SJSA1 (cell line): Measurements from ENCODE around the gene LMF1. TPM values are rescaled to one million over a fixed set of nuclear protein-coding genes. Genes with fewer than 3 reads are reported as not detected.

Source experiments
- DNase-seq, 2 experiments: peaks; one replicate each; pipeline ENCODE4 v3.0.0-alpha.2; 2015 to 2020; ENCODE audit warnings: low spot score in 2 of 2, low read depth in 1 of 2
- H3K27ac ChIP-seq: fragments of 250-450 bp; sonication (Bioruptor Pico); 2 replicates; pipeline ENCODE4 v1.5.1; 2020; ENCODE audit warnings: mild to moderate bottlenecking, moderate library complexity
- H3K27me3 ChIP-seq: fragments of 250-450 bp; sonication (Bioruptor Pico); replicated peaks from 2 replicates; pipeline ENCODE4 v1.5.1; 2020; ENCODE audit warnings: mild to moderate bottlenecking, moderate library complexity
- H3K36me3 ChIP-seq: fragments of 250-450 bp; sonication (Bioruptor Pico); 2 replicates; pipeline ENCODE4 v1.5.1; 2020; ENCODE audit warnings: mild to moderate bottlenecking
- H3K4me1 ChIP-seq: fragments of 250-450 bp; sonication (Bioruptor Pico); replicated peaks from 2 replicates; pipeline ENCODE4 v1.6.1; 2021; ENCODE audit warnings: mild to moderate bottlenecking
- H3K4me3 ChIP-seq: fragments of 250-450 bp; sonication (Bioruptor Pico); 2 replicates; pipeline ENCODE4 v1.5.1; 2020; ENCODE audit warnings: mild to moderate bottlenecking
- H3K9me3 ChIP-seq: fragments of 250-450 bp; sonication (Bioruptor Pico); replicated peaks from 2 replicates; pipeline ENCODE4 v1.5.1; 2020; ENCODE audit warnings: mild to moderate bottlenecking
- total RNA-seq: library from RNA; depleted of rRNA; stranded (reverse); fragments of >200 nt; shearing (Covaris generic); gene quantifications from 2 replicates; pipeline ENCODE4 v1.2.3, GENCODE V29; 2014

LMF1 gene
- total RNA-seq, 1 experiment from 2014 or later = 23.5 TPM

DNA sequence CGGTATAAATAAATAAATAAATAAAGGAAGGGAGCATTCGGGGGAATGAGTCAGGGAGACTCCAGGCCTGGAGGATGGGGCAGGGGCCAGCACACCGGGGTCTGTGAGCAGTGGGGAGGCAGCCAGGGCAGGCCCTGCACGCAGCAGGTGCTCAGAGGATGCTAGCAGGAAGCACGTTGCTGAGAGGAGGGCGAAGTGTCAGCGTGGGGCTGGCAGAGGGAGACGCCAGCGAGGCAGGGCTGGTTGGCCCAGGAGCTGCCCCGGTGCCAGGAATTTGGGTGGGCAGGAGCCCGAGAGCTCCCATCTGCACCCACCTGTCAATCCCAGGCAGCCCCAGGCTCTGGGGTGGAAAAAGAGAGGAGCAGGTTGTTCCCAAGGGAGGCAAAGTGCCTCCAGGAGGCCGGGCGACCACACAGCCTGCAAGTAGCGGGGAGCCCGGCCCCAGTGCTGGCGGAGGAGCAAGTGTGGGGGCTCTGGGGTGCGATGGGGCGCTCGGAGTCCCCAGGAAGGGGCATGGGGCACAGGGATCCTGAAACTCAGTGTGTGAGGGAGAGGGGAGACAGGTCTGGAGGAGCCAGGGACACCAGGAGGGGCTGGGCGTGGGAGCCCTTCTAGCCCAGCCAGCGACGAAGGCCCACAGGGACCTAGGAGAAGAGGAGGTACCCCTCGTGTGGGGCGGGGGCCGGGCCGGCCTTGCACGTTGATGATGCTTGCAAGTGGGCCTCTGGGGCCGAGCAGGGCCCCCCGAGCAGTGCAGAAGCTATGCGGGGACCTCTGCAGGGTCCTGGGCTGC, 38.8 kb upstream of the LMF1 start:
- Histone ChIP-seq H3K27me3 (peaks cover 57% of the 10 kb centered on the region), H3K4me1 (peaks cover 32% of the 10 kb centered on the region), H3K36me3 (no peaks in the 10 kb centered on the region), H3K27ac (no peak overlapping the region), H3K4me3 (no peak overlapping the region), H3K9me3 (no peaks in the 10 kb centered on the region)
- no peak for DNase-seq

DNA sequence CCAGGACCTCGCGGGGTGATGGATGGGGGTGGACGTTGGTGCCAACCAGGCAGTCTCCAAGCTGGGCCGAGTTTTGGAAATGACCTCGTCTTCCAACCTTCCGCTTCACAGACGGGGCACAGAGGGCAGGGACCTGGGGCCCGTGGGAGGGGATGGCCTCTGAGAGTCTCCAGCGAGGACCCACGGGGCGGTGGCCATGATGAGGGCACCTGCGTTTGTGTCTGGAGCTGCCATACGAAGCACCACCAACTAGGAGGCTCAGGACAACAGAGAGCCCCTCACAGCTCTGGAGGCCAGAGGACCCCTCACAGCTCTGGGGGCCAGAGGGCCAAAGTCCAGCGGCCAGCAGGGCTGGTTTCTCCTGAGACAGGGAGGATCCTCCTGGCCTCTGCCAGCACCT, 37.3 kb upstream of the LMF1 start:
- Histone ChIP-seq H3K27me3 (peaks cover 57% of the 10 kb centered on the region), H3K27ac (no peak overlapping the region), H3K4me1 (peaks cover 46% of the 10 kb centered on the region), H3K4me3 (no peak overlapping the region), H3K9me3 (no peaks in the 10 kb centered on the region), H3K36me3 (no peaks in the 10 kb centered on the region)
- DNase-seq = no peak

- H3K36me3 ChIP-seq = no peaks in the 10 kb centered on the region
- peaks cover 52% of the 10 kb centered on the region for H3K4me1 ChIP-seq
- no peaks in the 10 kb centered on the region for H3K9me3 ChIP-seq
- H3K27ac ChIP-seq = no peak overlapping the region
- DNase-seq = no peak
- peaks cover 53% of the 10 kb centered on the region for H3K27me3 ChIP-seq
- H3K4me3 ChIP-seq = no peak overlapping the region
Observed at GRCh38 chr16:1007284-1007850, 36.6 kb upstream of the LMF1 start.

DNA sequence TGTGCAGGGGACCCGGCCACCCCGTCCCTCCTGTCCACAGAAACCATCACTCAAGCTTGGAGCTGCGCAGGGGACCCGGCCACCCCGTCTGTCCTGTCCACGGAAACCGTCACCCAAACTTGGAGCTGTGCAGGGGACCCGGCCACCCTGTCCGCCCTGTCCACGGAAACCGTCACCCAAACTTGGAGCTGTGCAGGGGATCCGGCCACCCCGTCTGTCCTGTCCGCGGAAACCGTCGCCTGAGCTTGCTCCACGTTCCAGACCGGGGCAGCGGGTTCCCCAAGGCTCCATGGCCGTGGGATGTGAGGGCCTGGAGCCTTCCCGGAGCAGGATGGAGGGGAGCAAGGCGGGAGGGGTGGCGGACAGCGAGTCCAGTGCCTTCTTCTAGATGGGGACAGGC, 36.0 kb upstream of the LMF1 start:
- no peaks in the 10 kb centered on the region for H3K9me3 ChIP-seq
- DNase-seq = no peak
- H3K27ac ChIP-seq = no peak overlapping the region
- peaks cover 52% of the 10 kb centered on the region for H3K4me1 ChIP-seq
- H3K4me3 ChIP-seq = no peak overlapping the region
- H3K36me3 ChIP-seq = no peaks in the 10 kb centered on the region
- H3K27me3 ChIP-seq = peaks cover 48% of the 10 kb centered on the region

DNA sequence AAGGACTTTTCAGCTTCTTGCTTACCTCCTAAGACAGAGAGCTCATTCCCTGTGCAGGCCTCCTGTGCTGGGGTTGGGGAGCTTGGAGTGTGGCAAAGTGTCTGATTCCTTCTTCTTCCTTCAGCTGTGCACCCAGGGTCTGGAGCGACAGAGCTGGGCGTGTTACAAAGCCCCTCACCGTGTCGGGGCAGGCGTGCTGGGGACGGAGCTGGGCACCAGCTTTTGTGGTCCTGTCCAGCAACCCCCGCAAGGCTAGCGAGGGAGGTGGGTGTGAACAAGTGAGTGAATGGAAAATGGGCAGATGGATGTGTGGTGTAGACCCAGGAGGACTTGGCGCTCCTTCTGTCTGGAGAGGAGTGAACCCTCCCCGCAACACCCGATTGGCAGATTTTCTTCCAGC, 34.5 kb upstream of the LMF1 start:
- Histone ChIP-seq H3K36me3 (no peaks in the 10 kb centered on the region), H3K27me3 (peaks cover 50% of the 10 kb centered on the region), H3K9me3 (peaks cover 6% of the 10 kb centered on the region), H3K27ac (no peak overlapping the region), H3K4me3 (no peak overlapping the region), H3K4me1 (peaks cover 40% of the 10 kb centered on the region)
- DNase-seq = no peak

DNA sequence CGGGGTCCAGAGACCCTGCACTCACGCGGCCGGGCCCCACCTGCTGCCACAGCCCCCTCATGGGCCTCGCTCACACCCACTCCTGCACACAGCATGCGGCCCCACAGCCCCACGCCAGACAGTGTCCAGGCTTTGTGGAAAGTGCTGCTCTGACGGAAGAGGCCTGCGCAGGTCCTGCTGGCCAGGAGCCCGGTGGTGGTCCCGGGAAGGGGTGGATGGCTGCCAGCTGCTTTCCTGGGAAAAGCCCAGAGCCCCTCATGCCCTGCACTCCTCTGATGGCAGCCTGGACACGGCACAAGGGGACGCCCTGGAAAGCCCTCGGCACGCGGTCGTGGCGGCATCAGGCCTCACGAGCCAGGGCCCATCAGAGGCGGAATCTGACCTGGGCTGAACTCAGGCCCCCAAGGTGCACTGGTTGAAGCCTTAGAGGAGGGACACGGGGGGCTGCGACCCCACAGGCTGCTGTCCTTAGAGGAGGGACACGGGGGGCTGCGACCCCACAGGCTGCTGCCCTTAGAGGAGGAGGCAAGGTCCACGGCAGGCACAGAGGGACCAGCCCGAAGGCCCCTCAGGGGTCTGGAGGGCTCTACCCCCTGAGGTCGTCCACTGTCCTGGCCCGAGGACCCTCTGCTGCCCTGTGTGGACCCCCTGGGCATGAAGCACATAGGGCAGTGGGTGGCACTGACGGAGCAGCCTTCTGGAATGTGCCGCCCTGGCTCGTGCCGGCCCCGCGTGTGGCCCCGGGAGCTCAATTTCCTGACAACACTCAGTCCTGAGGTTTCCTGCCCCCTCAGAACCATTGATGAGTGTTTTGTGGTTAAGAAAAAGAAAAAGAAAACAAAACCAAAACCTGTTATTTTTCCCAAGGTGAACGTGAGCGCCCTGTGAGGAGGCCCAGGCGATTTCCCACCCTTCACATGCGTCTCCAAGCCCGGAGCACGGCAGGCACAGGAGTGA, 32.9 kb upstream of the LMF1 start:
- no peaks in the 10 kb centered on the region for H3K36me3 ChIP-seq
- peak; percentile 77 to 82 for DNase-seq
- H3K4me3 ChIP-seq = no peak overlapping the region

DNA sequence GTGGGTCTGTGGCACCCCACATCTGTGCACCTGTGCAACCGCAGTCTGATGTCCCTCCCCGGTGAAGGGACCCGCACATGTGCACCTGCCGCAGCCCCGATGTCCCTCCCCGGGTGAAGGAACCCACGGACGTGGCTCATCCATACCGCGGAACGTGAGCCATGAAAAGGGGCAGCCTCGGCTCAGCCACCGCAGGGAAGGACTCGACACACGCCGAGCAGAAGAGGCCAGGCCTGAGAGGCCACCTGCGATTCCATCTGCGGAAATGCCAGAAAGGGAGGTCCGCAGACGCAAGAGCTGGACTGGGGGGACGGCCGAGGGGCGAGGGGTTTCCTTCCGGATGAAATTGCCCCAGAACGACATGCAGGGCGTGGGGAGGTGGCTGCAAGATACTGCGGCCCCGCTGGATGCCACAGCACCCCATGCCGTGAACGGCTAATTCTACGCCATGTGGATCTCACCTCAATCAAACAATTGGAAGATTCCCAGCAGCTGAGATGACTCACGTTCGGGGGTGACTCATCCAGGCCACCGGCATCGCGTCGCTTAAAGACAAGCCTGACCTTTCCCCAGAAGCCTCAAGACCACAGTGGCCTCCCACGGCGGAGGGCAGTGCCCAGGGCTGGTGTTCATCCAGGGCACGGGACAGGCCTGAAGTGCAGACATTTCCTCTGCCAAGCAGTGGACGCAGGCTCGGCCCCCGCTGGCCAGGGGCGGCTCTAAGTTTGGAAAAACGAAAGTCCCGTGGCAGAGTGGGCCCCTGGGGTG, 31.8 kb upstream of the LMF1 start:
- H3K36me3 ChIP-seq = no peaks in the 10 kb centered on the region
- H3K4me1 ChIP-seq = peaks cover 43% of the 10 kb centered on the region
- no peak overlapping the region for H3K4me3 ChIP-seq
- peaks cover 6% of the 10 kb centered on the region for H3K9me3 ChIP-seq
- H3K27ac ChIP-seq = peak overlapping the region; percentile 6; the same call in 1 of the 2 replicates
- peak; percentile 97 for DNase-seq
- H3K27me3 ChIP-seq = peaks cover 49% of the 10 kb centered on the region

More for the DNA sequence above, 32.9 kb upstream of the LMF1 start:
- Histone ChIP-seq H3K4me1 (peaks cover 38% of the 10 kb centered on the region), H3K27ac (peak overlapping the region; percentile 6), H3K27me3 (peaks cover 49% of the 10 kb centered on the region), H3K9me3 (peaks cover 6% of the 10 kb centered on the region)

- no peak overlapping the region for H3K4me3 ChIP-seq
- peaks cover 57% of the 10 kb centered on the region for H3K27me3 ChIP-seq
- H3K36me3 ChIP-seq = no peaks in the 10 kb centered on the region
- peaks cover 42% of the 10 kb centered on the region for H3K4me1 ChIP-seq
- H3K27ac ChIP-seq = no peak overlapping the region
- H3K9me3 ChIP-seq = peaks cover 6% of the 10 kb centered on the region
- DNase-seq = no peak
Observed at GRCh38 chr16:1001096-1001495, 30.3 kb upstream of the LMF1 start.

DNA sequence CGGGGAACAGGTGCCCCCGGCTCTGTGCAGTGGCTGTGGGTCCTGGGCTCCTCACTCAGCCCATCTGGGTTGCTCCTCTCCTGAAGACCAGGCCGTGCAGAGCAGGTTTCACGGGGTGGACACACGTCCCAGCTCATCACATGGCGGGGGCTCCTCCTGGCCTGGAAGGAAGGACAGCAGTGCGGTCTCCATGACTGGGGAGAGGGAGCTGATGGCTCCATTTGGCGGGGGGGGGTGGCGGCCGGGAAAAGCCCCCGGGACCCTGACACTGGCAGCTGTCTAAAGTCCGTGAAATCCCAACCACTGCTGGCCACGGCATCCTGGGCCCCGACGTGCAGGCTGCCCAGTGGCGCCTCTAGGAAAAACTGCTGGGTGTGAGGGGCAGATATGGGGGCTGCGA, 29.8 kb upstream of the LMF1 start:
- no peaks in the 10 kb centered on the region for H3K36me3 ChIP-seq

DNA sequence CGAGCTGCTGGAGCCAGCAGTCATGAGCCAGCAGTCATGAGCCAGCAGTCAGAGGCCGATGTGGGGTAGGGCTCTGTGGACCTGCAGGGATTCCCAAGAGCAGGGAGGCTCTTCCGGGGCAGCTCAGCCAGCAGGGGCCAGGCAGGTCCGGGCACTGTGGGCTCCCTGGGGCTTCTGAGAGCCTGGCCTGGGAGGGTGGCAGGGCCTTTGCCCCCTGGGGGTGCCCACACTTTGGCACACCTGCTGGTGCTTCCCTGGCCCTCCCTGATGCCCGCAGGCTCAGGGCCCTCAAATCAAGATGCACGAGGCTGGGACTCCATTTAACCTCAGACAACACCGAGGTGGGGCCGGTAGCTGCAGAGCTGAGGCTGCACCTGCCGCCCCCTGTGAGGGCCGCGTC, 28.9 kb upstream of the LMF1 start:
- Histone ChIP-seq H3K4me3 (no peak overlapping the region), H3K4me1 (peaks cover 42% of the 10 kb centered on the region), H3K27me3 (peaks cover 68% of the 10 kb centered on the region), H3K36me3 (no peaks in the 10 kb centered on the region), H3K27ac (no peak overlapping the region), H3K9me3 (peaks cover 6% of the 10 kb centered on the region)
- no peak for DNase-seq

More for the DNA sequence above, 29.8 kb upstream of the LMF1 start:
- peaks cover 6% of the 10 kb centered on the region for H3K9me3 ChIP-seq
- H3K4me3 ChIP-seq = no peak overlapping the region
- no peak overlapping the region for H3K27ac ChIP-seq
- peaks cover 42% of the 10 kb centered on the region for H3K4me1 ChIP-seq
- H3K27me3 ChIP-seq = peaks cover 62% of the 10 kb centered on the region
- DNase-seq = no peak

DNA sequence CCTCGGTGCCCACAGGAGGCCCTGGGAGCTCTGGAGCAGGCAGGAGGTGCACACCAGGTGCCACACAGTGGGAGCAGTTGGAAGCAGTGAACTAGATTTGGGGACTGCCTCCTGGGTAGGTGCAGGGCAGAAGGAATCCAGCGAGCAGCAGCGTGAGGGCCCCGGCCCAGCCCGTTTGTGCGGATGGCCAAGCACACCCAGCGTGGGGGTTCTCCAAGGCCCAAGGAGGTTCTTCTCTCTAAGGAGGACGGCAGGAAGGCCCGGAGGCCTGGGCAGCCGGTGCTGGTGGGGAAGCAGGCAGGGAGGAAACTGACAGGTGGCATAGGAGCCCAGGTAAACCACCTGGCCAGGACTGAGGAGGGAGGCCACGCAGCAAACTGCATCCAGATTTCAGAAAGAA, 27.8 kb upstream of the LMF1 start:
- Histone ChIP-seq H3K9me3 (peaks cover 6% of the 10 kb centered on the region), H3K36me3 (no peaks in the 10 kb centered on the region), H3K27ac (no peak overlapping the region), H3K27me3 (peaks cover 71% of the 10 kb centered on the region), H3K4me1 (peaks cover 32% of the 10 kb centered on the region), H3K4me3 (no peak overlapping the region)
- DNase-seq = no peak

DNA sequence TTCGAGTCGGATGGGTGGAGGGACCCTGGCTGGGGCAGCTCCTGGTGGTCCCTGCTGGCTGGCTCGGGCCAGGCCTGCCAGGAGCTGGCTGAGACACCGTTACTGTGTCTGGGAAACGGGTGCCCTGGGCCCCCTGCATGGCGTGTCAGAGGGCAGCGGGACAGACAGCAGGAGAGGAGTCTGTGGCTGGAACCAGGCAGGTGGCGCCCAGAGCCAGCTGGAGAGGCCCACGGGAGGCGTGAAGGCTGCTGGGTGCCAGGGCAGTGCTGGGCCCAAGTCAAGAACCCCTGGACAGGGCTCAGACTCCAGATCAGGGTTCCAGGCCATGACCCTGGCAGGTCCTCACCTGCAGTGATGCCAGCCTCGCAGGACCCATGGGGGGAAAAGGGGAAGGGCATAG, 27.4 kb upstream of the LMF1 start:
- Histone ChIP-seq H3K27me3 (peaks cover 71% of the 10 kb centered on the region), H3K9me3 (peaks cover 6% of the 10 kb centered on the region)

GRCh38 chr16:997440-998051, 26.8 kb upstream of the LMF1 start:
- Histone ChIP-seq H3K27ac (no peak overlapping the region), H3K4me3 (no peak overlapping the region), H3K36me3 (no peaks in the 10 kb centered on the region), H3K4me1 (peaks cover 22% of the 10 kb centered on the region), H3K27me3 (peaks cover 75% of the 10 kb centered on the region), H3K9me3 (peaks cover 6% of the 10 kb centered on the region)
- peak; percentile 44 to 69 for DNase-seq

More for the DNA sequence above, 27.4 kb upstream of the LMF1 start:
- H3K36me3 ChIP-seq = no peaks in the 10 kb centered on the region
- H3K4me1 ChIP-seq = peaks cover 28% of the 10 kb centered on the region
- no peak for DNase-seq
- H3K4me3 ChIP-seq = no peak overlapping the region
- H3K27ac ChIP-seq = no peak overlapping the region
